Fibroblast of skin of back (primary cell): Measurements from ENCODE around the gene BRIP1.
"Not testable (repeated sequence)": the region's sequence is repeated elsewhere in the genome, so short reads cannot be mapped to it uniquely, and the experiment has no call there.

ENCODE experiments used
- DNase-seq: peaks from one replicate; pipeline ENCODE4 v3.0.0-alpha.2; 2013

Gene BRIP1

DNA sequence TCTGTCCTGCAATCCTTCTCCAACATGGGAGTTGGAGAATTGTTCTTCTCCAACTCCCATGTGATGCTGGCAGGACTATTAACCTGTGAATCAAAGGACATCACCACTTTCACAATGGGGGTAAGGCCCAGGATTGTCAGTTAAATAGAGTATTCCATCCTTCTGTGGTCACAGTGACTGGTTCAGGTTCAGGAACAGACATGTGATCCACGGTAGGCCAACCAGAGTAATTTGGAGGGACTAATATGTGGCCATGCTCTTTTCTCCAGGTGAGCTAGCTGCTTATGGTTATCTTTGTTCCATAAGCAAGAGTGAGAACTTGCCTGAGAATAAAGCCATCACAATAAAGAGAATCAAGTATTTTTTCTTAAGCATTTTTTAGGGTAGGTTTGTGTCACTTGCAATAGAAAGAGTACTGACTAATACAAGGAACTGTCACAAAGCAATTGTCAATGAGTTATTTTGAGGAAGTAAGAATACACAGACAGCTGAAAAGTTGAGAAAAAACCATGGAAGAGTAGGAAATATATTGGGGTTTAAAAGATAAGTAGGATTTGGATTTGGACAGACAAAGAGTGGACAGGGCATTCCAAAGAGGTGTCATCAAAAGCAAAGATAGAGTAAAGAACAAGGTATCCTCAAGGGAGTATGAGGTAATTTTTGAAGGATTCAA, 63.4 kb downstream of the BRIP1 start:
- DNase-seq = no peak

DNA sequence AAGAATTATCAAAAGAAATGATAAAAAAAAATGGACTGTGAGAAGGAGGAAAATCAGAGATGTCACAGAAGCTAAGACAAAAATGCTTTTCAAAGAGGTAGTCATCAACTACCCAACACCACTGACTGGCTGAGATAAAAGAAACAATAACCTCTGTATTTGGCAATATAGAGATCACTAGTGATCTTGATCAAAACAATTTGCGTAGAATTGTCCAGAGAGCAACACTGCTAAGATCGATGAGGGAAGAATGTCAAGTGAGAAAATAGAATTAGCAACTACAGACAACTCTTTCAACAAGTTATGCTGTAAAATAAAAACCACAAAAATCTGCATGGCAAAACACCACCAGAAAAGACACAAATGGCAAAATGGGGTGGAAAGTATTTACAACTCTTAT, 66.0 kb downstream of the BRIP1 start:
- DNase-seq = no peak

DNA sequence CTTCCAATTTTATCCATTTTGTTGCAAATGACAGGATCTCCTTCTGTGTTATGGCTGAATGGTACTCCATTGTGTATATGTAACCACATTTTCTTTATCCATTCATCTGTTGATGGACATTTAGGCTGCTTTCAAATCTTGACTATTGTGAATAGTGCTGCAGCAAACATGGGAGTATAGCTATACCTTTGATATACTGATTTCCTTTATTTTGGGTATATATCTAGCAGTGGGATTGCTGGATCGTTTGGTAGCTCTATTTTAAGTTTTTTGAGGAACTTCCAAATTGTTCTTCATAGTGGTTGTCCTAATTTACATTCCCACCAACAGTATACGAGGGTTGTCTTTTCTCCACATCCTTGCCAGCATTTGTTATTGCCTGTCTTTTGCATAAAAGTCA, 67.8 kb downstream of the BRIP1 start:
- no peak for DNase-seq

DNA sequence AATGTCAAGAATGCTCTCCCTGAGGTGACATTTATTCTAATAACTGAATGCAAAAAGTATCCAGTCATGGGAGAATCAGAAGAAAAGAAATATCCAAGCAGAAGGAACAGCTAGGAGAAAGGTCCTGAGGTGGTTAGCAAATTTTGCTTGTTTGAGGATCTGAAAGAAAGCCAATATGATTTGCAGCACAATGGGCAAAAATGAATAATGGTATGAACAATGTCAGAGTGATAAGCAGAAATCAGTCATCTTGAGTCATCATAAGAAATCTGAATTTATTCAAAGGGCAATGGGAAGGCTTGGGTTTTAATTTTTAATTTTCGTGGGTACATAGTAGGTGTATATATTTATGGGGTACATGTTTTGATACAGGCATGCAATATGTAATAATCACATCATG, 68.5 kb downstream of the BRIP1 start:
- no peak for DNase-seq

GRCh38 chr17:61794242-61794641, 69.1 kb downstream of the BRIP1 start:
- no peak for DNase-seq

DNA sequence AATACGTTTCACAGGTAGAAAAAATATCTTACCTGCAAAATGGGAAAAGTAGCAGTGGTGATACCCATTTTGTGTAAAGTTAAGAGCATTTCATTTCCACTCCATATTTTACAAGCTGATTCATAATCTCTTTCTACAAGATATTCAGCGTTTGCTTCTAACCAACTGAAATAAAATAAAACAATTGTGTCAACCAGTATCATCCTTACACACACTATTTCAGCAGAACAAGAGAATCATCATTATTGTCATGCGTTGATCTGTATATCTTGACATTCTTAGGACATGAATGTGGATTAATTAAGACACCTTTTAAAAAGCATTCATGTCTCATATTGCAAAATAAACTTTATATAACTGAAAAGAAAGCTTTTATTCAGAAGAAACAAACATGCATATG, 69.8 kb downstream of the BRIP1 start:
- no peak for DNase-seq

GRCh38 chr17:61789872-61790271, 73.5 kb downstream of the BRIP1 start:
- DNase-seq = no peak

DNA sequence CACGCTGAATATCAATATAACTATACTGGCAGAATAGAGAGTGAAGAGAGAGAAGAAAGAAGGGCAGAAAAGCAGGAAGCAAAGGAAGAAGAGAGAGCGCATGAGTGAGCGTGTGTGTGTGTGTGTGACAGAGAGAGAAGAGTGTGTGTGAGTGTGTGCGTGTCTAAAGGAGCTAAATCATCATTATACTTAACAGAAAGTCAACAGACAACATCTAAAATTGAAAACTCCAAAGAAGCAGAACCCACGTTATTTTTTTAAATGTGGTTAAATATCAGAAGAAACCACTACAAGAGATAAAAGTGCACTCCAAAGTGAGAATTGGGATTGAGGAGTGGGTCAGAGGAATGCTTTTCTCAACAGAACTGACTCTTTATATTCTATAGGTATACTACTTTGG, 77.2 kb downstream of the BRIP1 start:
- DNase-seq = no peak

GRCh38 chr17:61784510-61784909, 78.8 kb downstream of the BRIP1 start:
- no peak for DNase-seq

GRCh38 chr17:61783556-61784304, 79.6 kb downstream of the BRIP1 start:
- no peak for DNase-seq

GRCh38 chr17:61783120-61783519, 80.2 kb downstream of the BRIP1 start:
- DNase-seq = no peak

DNA sequence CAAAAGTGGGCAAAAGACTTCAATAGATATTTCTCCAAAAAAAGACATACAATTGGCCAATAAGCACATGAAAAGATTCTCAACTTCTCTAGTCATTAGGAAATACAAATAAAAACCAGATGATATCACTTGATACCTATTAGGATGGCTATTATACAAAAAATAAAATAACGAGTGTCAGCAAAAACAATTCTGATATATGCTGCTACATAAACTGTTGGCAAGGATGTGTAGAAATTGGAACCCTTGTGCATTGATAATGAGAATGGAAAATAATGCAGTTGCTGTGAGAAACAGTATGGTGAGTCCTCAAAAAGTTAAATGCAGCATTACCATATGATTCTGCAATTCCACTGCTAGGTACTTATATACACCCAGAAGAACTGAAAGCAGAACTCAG, 80.6 kb downstream of the BRIP1 start:
- DNase-seq = no peak

DNA sequence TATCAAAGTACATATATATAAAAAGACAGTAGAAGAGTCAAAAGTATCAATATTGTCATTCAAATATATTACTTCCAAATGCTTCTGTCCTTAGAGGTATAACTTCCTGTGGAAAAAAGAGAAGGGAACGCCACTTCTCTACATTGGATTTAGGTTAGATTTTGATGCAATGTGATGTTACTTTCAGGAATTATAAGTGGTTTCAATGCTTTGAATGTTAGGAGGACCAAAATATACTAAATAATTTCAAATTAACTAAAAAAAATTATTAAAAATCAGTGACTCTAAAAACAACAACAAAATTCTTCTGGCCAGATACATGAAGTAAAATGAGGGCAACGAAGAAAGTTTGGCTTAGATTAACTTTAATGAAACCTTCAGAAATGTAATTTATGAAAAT, 88.0 kb downstream of the BRIP1 start:
- no peak for DNase-seq

- DNase-seq = peak; percentile 44
Observed at GRCh38 chr17:61774724-61775123, 88.6 kb downstream of the BRIP1 start.

GRCh38 chr17:61774087-61774486, 89.2 kb downstream of the BRIP1 start:
- DNase-seq = not testable (repeated sequence)

DNA sequence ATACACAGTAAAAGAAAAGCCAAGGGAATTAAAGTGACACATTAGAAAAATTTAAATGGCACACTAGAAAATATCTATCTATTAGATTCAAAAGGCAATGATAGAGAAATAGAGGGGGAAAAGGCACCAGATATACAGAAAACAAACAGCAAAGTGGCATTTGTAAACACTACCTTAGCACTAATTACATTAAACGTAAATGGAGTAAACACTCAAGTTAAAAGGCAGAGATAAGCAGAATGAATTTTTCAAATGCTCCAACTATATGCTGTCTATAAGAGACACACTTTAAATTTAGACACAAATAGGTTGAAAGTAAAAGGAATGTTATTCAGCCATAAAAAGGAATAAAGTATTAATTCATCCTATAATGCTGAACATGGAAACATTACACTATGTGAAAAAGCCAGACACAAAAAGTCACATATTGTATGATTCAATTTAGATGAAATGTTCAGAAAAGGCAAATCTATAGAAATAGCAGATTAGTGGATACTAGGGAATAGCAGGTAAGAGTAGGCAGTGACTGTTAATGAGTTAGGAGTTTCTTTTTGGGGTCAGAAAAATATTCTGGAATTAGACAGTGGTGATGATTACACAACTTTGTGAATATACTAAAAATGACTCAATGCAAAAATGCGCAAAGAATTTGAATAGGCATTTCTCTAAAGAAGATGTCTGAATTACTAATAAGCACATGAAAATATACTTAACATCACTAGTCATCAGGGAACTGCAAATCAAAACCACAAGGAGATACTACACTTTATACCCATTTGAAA, 92.4 kb downstream of the BRIP1 start:
- peak; percentile 86 for DNase-seq

- DNase-seq = peak; percentile 39
Observed at GRCh38 chr17:61770043-61770442, 93.3 kb downstream of the BRIP1 start.

GRCh38 chr17:61768405-61768804, 94.9 kb downstream of the BRIP1 start:
- DNase-seq = no peak

DNA sequence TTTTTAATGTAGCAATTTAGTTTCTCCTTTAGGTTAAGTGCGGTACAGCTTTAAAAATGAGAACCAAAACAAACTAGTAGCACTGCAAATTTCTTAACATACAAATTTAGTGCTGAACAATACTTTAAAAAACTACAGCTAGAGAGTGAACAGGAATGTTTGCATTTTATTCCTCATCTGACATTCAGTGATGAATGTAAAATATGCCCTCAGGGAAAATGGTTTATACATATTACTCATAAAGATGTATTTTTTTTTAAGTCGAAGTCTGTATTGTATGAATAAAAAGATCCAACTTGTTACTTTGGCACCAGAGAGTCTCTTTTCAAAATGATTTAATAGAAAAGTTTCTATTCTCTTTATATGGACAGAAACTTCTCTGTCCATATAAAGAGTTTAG, 96.8 kb downstream of the BRIP1 start:
- peak; percentile 81 for DNase-seq

DNA sequence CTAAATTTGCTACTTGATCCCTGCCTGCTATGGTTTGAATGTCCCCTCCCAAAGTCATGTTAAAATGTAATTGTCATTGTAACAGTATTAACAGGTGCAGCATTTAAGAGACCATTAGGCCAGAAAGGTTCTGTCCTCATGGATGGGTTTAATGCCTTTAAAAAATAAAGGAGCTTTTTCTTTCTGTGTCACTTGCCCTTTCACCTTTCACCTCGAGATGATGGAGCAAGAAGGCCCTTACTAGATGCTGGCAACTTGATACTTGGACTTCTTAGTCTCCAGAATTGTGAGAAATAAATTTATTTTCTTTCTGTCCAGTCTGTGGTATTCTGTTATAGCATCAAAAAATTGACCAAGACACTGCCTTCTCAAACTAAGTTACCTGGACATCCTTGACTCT, 98.5 kb downstream of the BRIP1 start:
- no peak for DNase-seq

DNA sequence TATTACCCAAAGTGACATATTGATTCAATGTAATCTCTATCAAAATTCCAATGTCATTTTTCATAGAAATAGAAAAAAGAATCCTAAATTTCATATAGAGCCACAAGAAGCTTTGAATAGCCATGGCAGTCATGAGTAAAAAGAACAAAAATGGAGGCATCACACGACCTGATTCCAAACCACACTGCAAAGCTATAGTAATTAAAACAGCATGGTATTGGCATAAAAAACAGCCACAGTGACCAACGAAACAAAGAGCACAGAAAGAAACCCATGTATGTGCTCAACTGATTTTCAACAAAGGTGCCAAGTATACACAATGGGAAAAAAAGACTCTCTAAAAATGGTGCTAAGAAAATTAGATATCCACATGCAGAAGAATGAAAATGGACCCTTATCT, 101.5 kb downstream of the BRIP1 start:
- no peak for DNase-seq

- no peak for DNase-seq
Observed at GRCh38 chr17:61759362-61759761, 104.0 kb downstream of the BRIP1 start.

DNA sequence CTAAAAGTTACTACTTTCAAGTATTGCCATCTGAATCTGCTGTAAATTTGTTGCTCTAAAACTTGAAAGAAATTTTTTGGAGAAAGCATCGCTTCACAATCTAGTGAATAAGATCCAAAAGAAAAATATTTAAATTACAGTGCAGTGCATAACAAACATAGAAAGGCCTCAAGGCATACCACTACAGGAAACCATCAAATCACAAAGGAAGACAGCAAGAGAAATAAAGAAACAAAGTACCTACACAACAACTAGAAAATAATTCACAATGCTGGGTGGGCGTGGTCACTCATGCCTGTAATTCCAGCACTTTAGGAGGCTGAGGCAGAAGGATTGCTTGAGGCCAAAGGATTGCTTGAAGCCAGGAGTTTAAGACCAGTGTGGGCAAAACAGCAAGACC, 104.9 kb downstream of the BRIP1 start:
- no peak for DNase-seq

DNA sequence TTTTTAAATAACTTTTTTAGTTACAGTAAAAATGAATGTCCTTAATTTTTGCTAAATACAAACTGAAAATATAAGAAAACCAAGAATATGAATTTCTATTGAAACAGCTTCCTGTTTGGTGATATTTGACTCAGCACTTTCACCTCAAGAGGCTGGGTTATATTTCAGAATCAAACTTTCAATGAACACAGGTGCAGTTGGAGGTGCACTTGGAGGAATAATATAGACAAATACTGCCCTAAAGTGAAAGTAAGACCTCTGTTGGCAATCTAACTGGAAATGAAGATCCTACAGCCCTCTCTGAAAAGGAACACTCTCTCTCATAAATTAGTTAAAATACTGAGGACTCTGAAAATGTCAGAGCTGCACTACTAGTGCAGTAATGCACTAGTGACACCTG, 106.2 kb downstream of the BRIP1 start:
- DNase-seq = no peak
